PC-3 (cell line): Measurements from ENCODE around the gene ALKBH5. TPM values are rescaled to one million over a fixed set of nuclear protein-coding genes. Genes with fewer than 3 reads are reported as not detected.

Experiments
- ATAC-seq: fragments of 200-7000 bp; cut with Tn5 transposase; 2 replicates; pipeline ENCODE4 v1.9.1; 2020; ENCODE audit warnings: mild to moderate bottlenecking, moderate library complexity
- BruUV-seq: library from RNA; stranded (reverse); fragments of 400-500 nt; replicated peaks from 2 replicates; lab custom pipeline; 2021; lab: Mats Ljungman, UMichigan
- CTCF ChIA-PET: fragments of 300-600 bp; sonication (Branson Sonifier 250); formaldehyde crosslinking; loops from one replicate; lab custom pipeline; 2022; ENCODE audit warnings: antibody characterized with exemption; lab: Charles Lee
- POLR2A ChIA-PET: fragments of 300-600 bp; sonication (Branson Sonifier 250); formaldehyde crosslinking; loops from one replicate; lab custom pipeline; 2022; ENCODE audit warnings: antibody characterized with exemption; ENCODE audit not compliant: unreplicated experiment; lab: Charles Lee
- DNase-seq: peaks from one replicate; pipeline ENCODE4 v3.0.0-alpha.2; 2015
- H2AFZ ChIP-seq: fragments of 300-600 bp; sonication (generic); 2 replicates; pipeline ENCODE4 v1.6.0; 2016; ENCODE audit warnings: antibody characterized with exemption, low read length
- H3F3A ChIP-seq: fragments of 300-600 bp; sonication (generic); one replicate; pipeline ENCODE4 v1.6.0; 2017; ENCODE audit warnings: antibody characterized with exemption, low read length, control low read depth, mild to moderate bottlenecking; ENCODE audit not compliant: unreplicated experiment
- H3K27ac ChIP-seq: fragments of 300-600 bp; sonication (generic); 2 replicates; pipeline ENCODE4 v1.5.1; 2016; ENCODE audit warnings: mild to moderate bottlenecking, low read length
- H3K27me3 ChIP-seq: fragments of 300-600 bp; sonication (generic); 2 replicates; pipeline ENCODE4 v1.6.1; 2016; ENCODE audit warnings: low read length, mixed read lengths
- H3K36me3 ChIP-seq: fragments of 300-600 bp; sonication (generic); 2 replicates; pipeline ENCODE4 v1.6.1; 2016; ENCODE audit warnings: low read depth, mixed run types, low read length, mixed read lengths
- H3K4me1 ChIP-seq: fragments of 300-600 bp; sonication (generic); 2 replicates; pipeline ENCODE4 v1.5.1; 2016; ENCODE audit warnings: low read length; ENCODE audit not compliant: insufficient read depth
- H3K4me2 ChIP-seq: fragments of 300-600 bp; sonication (generic); 2 replicates; pipeline ENCODE4 v1.6.0; 2016; ENCODE audit warnings: low read length
- H3K4me3 ChIP-seq: fragments of 300-600 bp; sonication (generic); 2 replicates; pipeline ENCODE4 v1.5.1; 2016; ENCODE audit warnings: mild to moderate bottlenecking, low read length, mixed read lengths
- H3K79me2 ChIP-seq: fragments of 300-600 bp; sonication (generic); 2 replicates; pipeline ENCODE4 v1.6.1; 2017; ENCODE audit warnings: low read length, mixed read lengths
- H3K9ac ChIP-seq: fragments of 300-600 bp; sonication (generic); 2 replicates; pipeline ENCODE4 v1.6.0; 2016; ENCODE audit warnings: mild to moderate bottlenecking, low read length
- H3K9me2 ChIP-seq: fragments of 300-600 bp; sonication (generic); replicated peaks from 2 replicates; pipeline ENCODE4 v1.6.1; 2016; ENCODE audit warnings: mixed run types, low read length, mixed read lengths
- H3K9me3 ChIP-seq: fragments of 300-600 bp; sonication (generic); 2 replicates; pipeline ENCODE4 v1.6.1; 2016; ENCODE audit warnings: low read length, mixed read lengths
- H4K20me1 ChIP-seq: fragments of 300-600 bp; sonication (generic); 2 replicates; pipeline ENCODE4 v1.6.1; 2016; ENCODE audit warnings: low read length, mixed read lengths
- EZH2 ChIP-seq: fragments of 300-600 bp; sonication (generic); IDR thresholded peaks from one replicate; pipeline ENCODE4 v1.6.1; 2017; ENCODE audit warnings: antibody characterized with exemption, mild to moderate bottlenecking, low read length; ENCODE audit not compliant: unreplicated experiment
- EZH2phosphoT487 ChIP-seq: fragments of 300-600 bp; sonication (generic); IDR thresholded peaks from 2 replicates; pipeline ENCODE4 v1.6.1; 2018; ENCODE audit warnings: mild to moderate bottlenecking, antibody characterized with exemption, low read length, borderline replicate concordance
- intact Hi-C: fragments of 100-400 bp; cut with micrococcal nuclease; formaldehyde crosslinking; loops from 2 replicates; pipeline ENCODE4 v1.9.0; 2023
- total RNA-seq: library from RNA; depleted of rRNA; stranded (reverse); fragments of >200 nt; gene quantifications from 2 replicates; pipeline ENCODE4 v1.2.3, GENCODE V29; 2014
- TF ChIP-seq, protein P1 (sequence below): fragments of 300-600 bp; sonication (generic); conservative IDR thresholded peaks from 2 replicates; pipeline ENCODE4 v1.5.1; 2017; ENCODE audit warnings: antibody characterized with exemption, low read depth, mild to moderate bottlenecking, low read length

The ALKBH5 gene
- total RNA-seq, 1 experiment from 2014 or later = 207 TPM

GRCh38 chr17:18224387-18225120 lies 40.9 kb downstream of the ALKBH5 start:
- Histone ChIP-seq H3K9ac (no peak overlapping the region), H3K4me1 (peaks cover 20% of the 10 kb centered on the region), H3K36me3 (no peaks in the 10 kb centered on the region), H3K79me2 (peaks cover 37% of the 10 kb centered on the region), H4K20me1 (no peaks in the 10 kb centered on the region), H3K4me3 (peak overlapping the region; percentile 49; the same call in 1 of the 2 replicates), H2AFZ (peak overlapping the region; percentile 76), H3K27ac (no peak overlapping the region), H3K9me2 (no peaks in the 10 kb centered on the region), H3F3A (no peaks in the 10 kb centered on the region), H3K9me3 (no peaks in the 10 kb centered on the region), H3K4me2 (peak overlapping the region; percentile 74), H3K27me3 (no peaks in the 10 kb centered on the region)
- DNase-seq = no peak
- ATAC-seq = no peak
- no TSS peak for BruUV-seq
- ChIA-PET CTCF (no interaction called here), POLR2A (no interaction called here)
- intact Hi-C loops = no loop called here
- no peak for TF ChIP-seq EZH2
- TF ChIP-seq, protein P1, sequence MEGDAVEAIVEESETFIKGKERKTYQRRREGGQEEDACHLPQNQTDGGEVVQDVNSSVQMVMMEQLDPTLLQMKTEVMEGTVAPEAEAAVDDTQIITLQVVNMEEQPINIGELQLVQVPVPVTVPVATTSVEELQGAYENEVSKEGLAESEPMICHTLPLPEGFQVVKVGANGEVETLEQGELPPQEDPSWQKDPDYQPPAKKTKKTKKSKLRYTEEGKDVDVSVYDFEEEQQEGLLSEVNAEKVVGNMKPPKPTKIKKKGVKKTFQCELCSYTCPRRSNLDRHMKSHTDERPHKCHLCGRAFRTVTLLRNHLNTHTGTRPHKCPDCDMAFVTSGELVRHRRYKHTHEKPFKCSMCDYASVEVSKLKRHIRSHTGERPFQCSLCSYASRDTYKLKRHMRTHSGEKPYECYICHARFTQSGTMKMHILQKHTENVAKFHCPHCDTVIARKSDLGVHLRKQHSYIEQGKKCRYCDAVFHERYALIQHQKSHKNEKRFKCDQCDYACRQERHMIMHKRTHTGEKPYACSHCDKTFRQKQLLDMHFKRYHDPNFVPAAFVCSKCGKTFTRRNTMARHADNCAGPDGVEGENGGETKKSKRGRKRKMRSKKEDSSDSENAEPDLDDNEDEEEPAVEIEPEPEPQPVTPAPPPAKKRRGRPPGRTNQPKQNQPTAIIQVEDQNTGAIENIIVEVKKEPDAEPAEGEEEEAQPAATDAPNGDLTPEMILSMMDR = no peak
- no peak for TF ChIP-seq EZH2phosphoT487

DNA sequence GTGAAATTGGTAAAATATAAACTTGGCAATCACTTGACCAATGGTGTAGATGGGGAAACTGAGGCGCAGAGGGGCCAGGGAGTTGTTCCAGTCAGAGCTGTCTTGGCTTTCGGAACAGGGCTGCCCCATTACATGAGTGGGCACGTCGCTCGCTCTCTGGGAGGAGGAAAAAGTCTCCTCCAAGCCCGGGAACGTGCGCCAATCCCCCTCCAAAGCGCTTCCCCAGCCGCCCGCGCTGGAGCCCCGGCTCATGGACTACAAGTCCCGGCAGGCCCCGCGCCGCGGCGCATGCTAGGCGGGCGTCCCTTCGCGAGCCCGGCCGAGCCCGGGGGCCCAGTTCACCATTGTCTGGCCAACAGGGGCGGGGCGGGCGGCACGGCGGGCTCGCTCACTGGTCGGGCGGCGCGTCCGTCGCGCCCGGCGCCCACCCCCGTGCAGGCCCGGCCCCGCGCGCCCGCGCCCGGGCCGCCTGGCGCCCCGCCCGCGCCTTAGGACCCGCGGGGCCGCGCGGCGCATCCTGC lies 41.6 kb downstream of the ALKBH5 start, which contains the start of gene LLGL1:
Gene LLGL1 (plus strand): TSS at position 515 of the 521 bp plus-strand sequence. CDS start 48 bp downstream, outside the sequence.
- no TSS peak for BruUV-seq
- Histone ChIP-seq H3K27ac (no peak within 1 kb of the TSS), H3K4me3 (peak within 1 kb of the TSS; percentile 88), H3K9me3 (no peaks in the 10 kb centered on the region), H3K4me1 (peaks cover 20% of the 10 kb centered on the region), H3K79me2 (peaks cover 37% of the 10 kb centered on the region), H3K27me3 (no peaks in the 10 kb centered on the region), H3F3A (no peaks in the 10 kb centered on the region), H2AFZ (peak within 1 kb of the TSS; percentile 87), H3K9ac (peak within 1 kb of the TSS; percentile 68), H3K36me3 (no peaks in the 10 kb centered on the region), H3K4me2 (peak within 1 kb of the TSS; percentile 99), H4K20me1 (no peaks in the 10 kb centered on the region), H3K9me2 (no peaks in the 10 kb centered on the region)
- intact Hi-C loops = no loop called here
- TF ChIP-seq, protein P1 = no peak
- no peak for TF ChIP-seq EZH2
- ChIA-PET POLR2A (interaction anchor here (0.6 kb wide), 1 partner anchor 84 kb away, joined by 21 read pairs; no protein-coding TSS in a partner anchor), CTCF (interaction anchor here (0.6 kb wide), 1 partner anchor 112 kb away, joined by 3 read pairs; no protein-coding TSS in a partner anchor)
- peak; percentile 97 for DNase-seq
- ATAC-seq = peak; percentile 91
